ENCODE results near the gene TBCD.

TBCD gene

GRCh38 chr17:82751571-82752370 lies at the start of gene TBCD:
Gene TBCD, plus strand, starts transcription at chr17:82752065. Its CDS starts 129 bp downstream, at chr17:82752194.
- H3K4me1 Mint-ChIP-seq (ENCODE audit: low read depth): peaks cover 28% of the 10 kb centered on the region
- H3K9me3 Mint-ChIP-seq: no peaks in the 10 kb centered on the region
- H3K36me3 Mint-ChIP-seq (ENCODE audit: low read depth): peaks cover 2% of the 10 kb centered on the region
- H3K27ac Mint-ChIP-seq: peak within 1 kb of the TSS; percentile 45
- H3K27me3 Mint-ChIP-seq (ENCODE audit: low read depth): no peaks in the 10 kb centered on the region
- H3K4me3 Mint-ChIP-seq: peak within 1 kb of the TSS; percentile 80

GRCh38 chr17:82702231-82702927 lies 49.5 kb upstream of the TBCD start:
- Mint-ChIP-seq H3K4me3 (no peak overlapping the region), H3K4me1 (ENCODE audit: low read depth) (peaks cover 4% of the 10 kb centered on the region), H3K27me3 (ENCODE audit: low read depth) (peaks cover 3% of the 10 kb centered on the region), H3K36me3 (ENCODE audit: low read depth) (no peaks in the 10 kb centered on the region), H3K27ac (no peak overlapping the region), H3K9me3 (no peaks in the 10 kb centered on the region)

- Mint-ChIP-seq H3K27me3 (ENCODE audit: low read depth) (peaks cover 3% of the 10 kb centered on the region), H3K9me3 (no peaks in the 10 kb centered on the region), H3K4me1 (ENCODE audit: low read depth) (peaks cover 4% of the 10 kb centered on the region)
These were observed 48.7 kb upstream of the TBCD start for GRCh38 chr17:82703036-82703745.

GRCh38 chr17:82703935-82704865 lies 47.7 kb upstream of the TBCD start:
- Mint-ChIP-seq H3K36me3 (ENCODE audit: low read depth) (no peaks in the 10 kb centered on the region), H3K27me3 (ENCODE audit: low read depth) (peaks cover 1% of the 10 kb centered on the region), H3K4me1 (ENCODE audit: low read depth) (peaks cover 3% of the 10 kb centered on the region), H3K27ac (no peak overlapping the region), H3K9me3 (no peaks in the 10 kb centered on the region), H3K4me3 (no peak overlapping the region)

More at GRCh38 chr17:82703036-82703745, 48.7 kb upstream of the TBCD start:
- Mint-ChIP-seq H3K36me3 (ENCODE audit: low read depth) (no peaks in the 10 kb centered on the region), H3K4me3 (no peak overlapping the region), H3K27ac (no peak overlapping the region)

GRCh38 chr17:82704886-82705285 lies 47.0 kb upstream of the TBCD start:
- Mint-ChIP-seq H3K4me1 (ENCODE audit: low read depth) (no peaks in the 10 kb centered on the region), H3K9me3 (no peaks in the 10 kb centered on the region), H3K36me3 (ENCODE audit: low read depth) (no peaks in the 10 kb centered on the region), H3K27me3 (ENCODE audit: low read depth) (no peaks in the 10 kb centered on the region), H3K27ac (no peak overlapping the region), H3K4me3 (no peak overlapping the region)

GRCh38 chr17:82705756-82706155 lies 46.1 kb upstream of the TBCD start:
- Mint-ChIP-seq H3K4me3 (no peak overlapping the region), H3K27me3 (ENCODE audit: low read depth) (no peaks in the 10 kb centered on the region), H3K9me3 (no peaks in the 10 kb centered on the region), H3K27ac (no peak overlapping the region), H3K36me3 (ENCODE audit: low read depth) (no peaks in the 10 kb centered on the region), H3K4me1 (ENCODE audit: low read depth) (no peaks in the 10 kb centered on the region)

- Mint-ChIP-seq H3K9me3 (no peaks in the 10 kb centered on the region), H3K27me3 (ENCODE audit: low read depth) (no peaks in the 10 kb centered on the region), H3K27ac (no peak overlapping the region), H3K4me1 (ENCODE audit: low read depth) (no peaks in the 10 kb centered on the region), H3K36me3 (ENCODE audit: low read depth) (no peaks in the 10 kb centered on the region), H3K4me3 (no peak overlapping the region)
These were observed 42.7 kb upstream of the TBCD start for GRCh38 chr17:82709024-82709675.

GRCh38 chr17:82709676-82710498 lies 42.0 kb upstream of the TBCD start:
- no peaks in the 10 kb centered on the region for H3K36me3 Mint-ChIP-seq (ENCODE audit: low read depth)
- H3K27ac Mint-ChIP-seq: no peak overlapping the region
- no peaks in the 10 kb centered on the region for H3K9me3 Mint-ChIP-seq

GRCh38 chr17:82710499-82711232 lies 41.2 kb upstream of the TBCD start:
- Mint-ChIP-seq H3K36me3 (ENCODE audit: low read depth) (no peaks in the 10 kb centered on the region), H3K9me3 (no peaks in the 10 kb centered on the region), H3K4me3 (no peak overlapping the region), H3K27me3 (ENCODE audit: low read depth) (no peaks in the 10 kb centered on the region), H3K4me1 (ENCODE audit: low read depth) (peaks cover 2% of the 10 kb centered on the region), H3K27ac (no peak overlapping the region)

More at GRCh38 chr17:82709676-82710498, 42.0 kb upstream of the TBCD start:
- H3K27me3 Mint-ChIP-seq (ENCODE audit: low read depth): no peaks in the 10 kb centered on the region
- no peak overlapping the region for H3K4me3 Mint-ChIP-seq
- no peaks in the 10 kb centered on the region for H3K4me1 Mint-ChIP-seq (ENCODE audit: low read depth)

- H3K4me3 Mint-ChIP-seq: no peak overlapping the region
- no peaks in the 10 kb centered on the region for H3K9me3 Mint-ChIP-seq
- no peaks in the 10 kb centered on the region for H3K27me3 Mint-ChIP-seq (ENCODE audit: low read depth)
- H3K4me1 Mint-ChIP-seq (ENCODE audit: low read depth): peaks cover 12% of the 10 kb centered on the region
- H3K36me3 Mint-ChIP-seq (ENCODE audit: low read depth): peaks cover 6% of the 10 kb centered on the region
- no peak overlapping the region for H3K27ac Mint-ChIP-seq
These were observed 38.7 kb upstream of the TBCD start for GRCh38 chr17:82713071-82713723.

- Mint-ChIP-seq H3K9me3 (no peaks in the 10 kb centered on the region), H3K4me3 (peak within 1 kb of the TSS; percentile 94), H3K4me1 (ENCODE audit: low read depth) (peaks cover 12% of the 10 kb centered on the region), H3K27me3 (ENCODE audit: low read depth) (no peaks in the 10 kb centered on the region), H3K27ac (peak within 1 kb of the TSS; percentile 88), H3K36me3 (ENCODE audit: low read depth) (peaks cover 6% of the 10 kb centered on the region)
These were observed 35.5 kb upstream of the TBCD start, which contains the start of gene FN3KRP for GRCh38 chr17:82716203-82717010. Gene FN3KRP, plus strand, starts transcription at chr17:82716706. Its CDS starts 50 bp downstream, at chr17:82716756.
